GM13977 (cell line): ENCODE measurements around the gene RDM1.

Experiments used
- DNase-seq: peaks from one replicate; pipeline ENCODE4 v3.0.0; 2012; ENCODE audit warnings: low spot score
- CTCF ChIP-seq: IDR thresholded peaks from 2 replicates; pipeline ENCODE4 v1.5.1; 2012; ENCODE audit warnings: mild to moderate bottlenecking, control low read depth; ENCODE audit not compliant: insufficient read depth; ENCODE audit errors: extremely low read depth, missing control alignments
- in situ Hi-C: fragments of 300-500 bp; cut with MboI; formaldehyde crosslinking; loops from one replicate; pipeline ENCODE4 v1.12.0; 2022; ENCODE audit warnings: low sequenced_read_pairs, low pct_unique_long_range_greater_than_20kb, mixed read lengths, inconsistent platforms; ENCODE audit not compliant: unreplicated experiment

RDM1 gene

DNA sequence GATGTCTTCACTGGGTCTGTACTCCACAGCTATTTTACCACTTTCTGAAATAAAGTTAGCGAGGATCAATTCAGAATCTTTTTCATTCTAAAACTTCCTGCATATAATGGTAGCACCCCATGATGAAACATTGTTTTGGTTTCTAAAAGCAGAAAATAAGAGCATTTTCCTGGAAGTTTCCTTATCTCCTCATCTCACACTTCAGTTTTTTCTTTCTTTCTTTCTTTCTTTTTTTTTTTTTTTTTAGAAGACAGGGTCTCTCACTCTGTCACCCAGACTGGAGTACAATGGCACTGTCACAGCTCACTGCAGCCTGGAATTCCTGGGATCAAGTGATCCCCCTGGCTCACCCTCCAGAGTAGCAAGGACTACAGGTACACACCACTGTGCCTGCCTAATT lies 10.3 kb downstream of the RDM1 start:
- no peak for TF ChIP-seq CTCF
- no peak for DNase-seq
- in situ Hi-C loops, result no loop called here

DNA sequence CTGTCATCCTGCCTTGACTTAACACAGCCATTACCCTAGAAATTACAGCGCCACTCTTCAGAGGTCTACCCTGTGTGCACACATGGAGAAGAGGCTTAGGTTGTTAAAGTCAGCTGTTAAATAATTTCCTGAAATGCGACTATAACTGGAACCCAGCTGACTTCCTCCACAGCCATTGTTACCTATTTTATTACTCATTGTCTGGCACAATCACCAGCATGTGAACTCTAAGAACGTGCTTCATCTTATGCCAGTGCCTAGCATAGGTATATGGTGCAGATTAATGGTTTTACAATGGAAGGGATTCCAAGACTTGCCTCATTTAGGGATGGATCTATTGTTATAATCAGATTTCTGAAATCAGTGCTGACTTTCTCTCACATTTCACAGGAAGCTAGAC lies 11.9 kb downstream of the RDM1 start:
- DNase-seq, result no peak
- no peak for TF ChIP-seq CTCF
- in situ Hi-C loops, result no loop called here

DNA sequence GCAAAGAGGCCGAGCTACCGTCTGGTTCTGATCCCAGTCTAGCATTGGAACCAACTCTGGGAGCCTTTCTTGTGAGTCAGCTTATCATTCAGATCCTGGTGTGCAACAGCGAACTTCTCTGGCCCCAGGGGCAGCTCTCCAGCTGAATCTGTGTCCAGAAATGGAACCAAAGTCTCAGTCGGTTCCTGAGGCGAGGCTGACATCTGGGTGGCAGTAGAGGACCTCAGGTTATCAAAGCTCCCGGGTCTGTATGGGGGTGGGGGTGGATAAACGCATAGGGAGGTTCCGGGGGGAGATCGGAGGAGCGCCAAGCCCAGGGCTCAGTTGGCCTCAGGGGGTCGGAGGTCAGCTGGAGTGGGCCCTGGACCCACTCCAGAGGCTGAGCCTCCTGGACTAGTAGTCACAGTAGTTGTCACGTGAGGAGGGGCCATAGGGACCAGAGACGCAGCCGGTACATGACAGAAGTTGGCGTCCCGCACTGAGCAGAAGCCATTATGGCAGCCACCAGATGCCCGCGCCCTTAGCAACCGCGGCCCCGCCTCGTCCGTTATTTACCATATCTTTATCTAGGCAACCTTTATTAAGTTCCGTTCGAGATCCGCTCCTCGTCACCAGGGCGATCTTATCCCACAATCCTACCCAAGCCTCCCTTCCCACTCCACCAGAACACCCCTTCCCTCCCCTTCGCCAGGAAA lies 12.9 kb downstream of the RDM1 start:
- in situ Hi-C loops, result no loop called here
- no peak for TF ChIP-seq CTCF
- no peak for DNase-seq

DNA sequence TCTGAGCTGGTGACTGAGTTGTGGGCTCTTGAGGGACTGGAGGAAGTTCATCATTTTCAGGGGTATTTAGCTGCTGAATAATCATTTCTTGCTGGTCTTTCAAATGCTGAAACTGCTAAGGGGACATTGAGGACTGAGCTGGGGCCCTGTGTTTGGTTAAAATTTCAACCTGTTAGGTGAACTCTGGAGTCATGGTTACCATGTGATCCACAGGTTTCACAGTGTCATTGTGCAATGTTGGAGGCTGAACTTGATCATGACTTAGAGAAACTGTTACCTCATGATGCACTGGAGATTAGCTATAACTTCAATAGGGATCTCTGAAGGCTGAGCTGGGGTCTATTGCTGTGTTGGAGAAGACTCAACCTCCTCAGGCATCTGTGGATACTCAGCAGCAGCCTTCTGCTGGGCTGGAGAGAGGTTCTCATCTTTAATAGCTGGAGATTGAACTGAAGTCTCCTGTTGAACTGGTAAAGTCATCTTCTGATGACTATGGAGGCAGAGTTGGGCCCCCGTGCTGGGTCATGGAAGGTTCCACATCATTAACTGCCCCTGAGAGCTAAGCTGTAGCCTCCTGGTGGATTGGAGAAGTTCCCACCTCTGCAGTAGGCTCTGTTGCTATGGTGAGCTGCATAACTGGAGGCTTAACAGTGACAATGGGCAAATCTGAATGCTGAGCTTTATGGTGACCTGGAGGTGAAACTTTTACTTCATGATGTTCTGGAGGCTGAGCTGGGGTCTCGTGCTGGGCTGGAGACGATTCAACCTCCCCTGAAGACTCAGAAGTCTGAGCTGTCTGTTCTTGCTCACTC lies 15.2 kb downstream of the RDM1 start:
- TF ChIP-seq CTCF, result no peak
- in situ Hi-C loops, result no loop called here
- no peak for DNase-seq

DNA sequence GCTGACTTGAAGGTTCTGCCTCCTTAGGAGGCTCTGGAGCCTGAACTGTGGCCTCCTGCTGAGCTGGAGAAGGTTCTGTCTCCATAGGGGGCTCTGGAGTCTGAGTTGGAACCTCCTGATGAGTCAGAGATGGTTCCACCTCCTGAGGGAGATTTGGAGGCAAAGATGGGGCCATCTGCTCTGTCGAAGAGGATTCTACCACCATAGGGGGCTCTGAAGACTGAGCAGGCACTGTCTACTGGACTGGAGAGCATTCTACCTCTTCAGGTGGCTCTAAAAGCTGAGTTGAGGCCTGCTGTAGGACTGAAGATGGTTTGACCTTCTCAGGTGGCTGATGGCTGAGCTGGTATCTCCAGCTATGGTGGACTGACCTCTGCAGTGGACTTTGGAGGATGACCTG lies 16.2 kb downstream of the RDM1 start:
- DNase-seq, result no peak
- no peak for TF ChIP-seq CTCF
- in situ Hi-C loops, result no loop called here

DNA sequence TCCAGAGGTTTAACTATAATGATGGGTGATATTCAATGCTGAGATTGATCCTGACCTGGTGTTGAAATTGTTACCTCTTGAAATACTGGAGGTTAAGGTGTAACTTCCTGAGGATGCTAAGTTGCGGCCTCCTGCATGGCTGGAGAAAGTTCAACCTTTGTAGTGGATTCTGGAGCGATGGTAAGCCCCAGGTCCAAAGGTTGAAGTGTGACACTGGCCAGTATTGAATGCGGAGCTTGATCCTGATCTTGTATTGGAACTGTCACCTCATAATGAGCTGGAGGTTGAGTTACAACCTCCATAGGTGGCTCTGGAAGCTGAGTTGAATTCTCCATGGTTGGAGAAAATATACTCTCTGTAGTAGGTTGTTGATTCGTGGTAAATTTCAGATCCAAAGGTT lies 17.0 kb downstream of the RDM1 start:
- TF ChIP-seq CTCF, result no peak
- in situ Hi-C loops, result no loop called here
- DNase-seq, result no peak
